Measurements from ENCODE around the gene SBNO1. TPM values are rescaled to one million over a fixed set of nuclear protein-coding genes. Genes with fewer than 3 reads are reported as not detected.

SBNO1 gene
- total RNA-seq, 1 donor from 2014 or later, result 50.4 TPM

GRCh38 chr12:123398550-123399254 lies 34.1 kb upstream of the SBNO1 start:
- H3K27ac ChIP-seq (ENCODE audit: low read depth, low read length), result peak overlapping the region; percentile 26
- TF ChIP-seq EZH2 (IDR thresholded peaks at IDR 0.05; ENCODE audit: insufficient read depth, low read length) (no peak), CTCF (IDR thresholded peaks at IDR 0.05; ENCODE audit: insufficient read depth, low read depth, low read length) (no peak)
- peaks cover 64% of the 10 kb centered on the region for H4K20me1 ChIP-seq (ENCODE audit: insufficient read depth, low read length)
- Mint-ChIP-seq H3K4me3 (ENCODE audit: unreplicated experiment) (no peak overlapping the region), H3K9me3 (ENCODE audit: unreplicated experiment) (no peaks in the 10 kb centered on the region), H3K36me3 (ENCODE audit: low read depth, unreplicated experiment) (peaks cover 28% of the 10 kb centered on the region), H3K4me1 (ENCODE audit: low read depth, unreplicated experiment) (no peaks in the 10 kb centered on the region), H3K27ac (ENCODE audit: unreplicated experiment) (no peak overlapping the region), H3K27me3 (ENCODE audit: low read depth, unreplicated experiment) (no peaks in the 10 kb centered on the region)
- H3K9me3 ChIP-seq (ENCODE audit: insufficient read depth, low read depth, low read length), result no peaks in the 10 kb centered on the region
- H3K27me3 ChIP-seq (ENCODE audit: insufficient read depth, low read length), result no peaks in the 10 kb centered on the region
- H3K4me3 ChIP-seq (ENCODE audit: insufficient read depth, low read depth, low read length), result no peak overlapping the region
- H2AFZ ChIP-seq (ENCODE audit: low read depth, low read length), result no peak overlapping the region
- H3K4me1 ChIP-seq (ENCODE audit: insufficient read depth, low read length), result peaks cover 18% of the 10 kb centered on the region
- DNase-seq (ENCODE audit: low read depth) (peak; percentile 72), FAIRE-seq (no peak)
- H3K36me3 ChIP-seq (ENCODE audit: insufficient read depth, low read length), result peaks cover 41% of the 10 kb centered on the region
- peak overlapping the region; percentile 48 for H3K9ac ChIP-seq (ENCODE audit: low read length)
- H3K79me2 ChIP-seq (ENCODE audit: insufficient read depth, low read length), result peaks cover 89% of the 10 kb centered on the region
- peak overlapping the region; percentile 64 for H3K4me2 ChIP-seq (ENCODE audit: low read length)

GRCh38 chr12:123398177-123398549 lies 33.5 kb upstream of the SBNO1 start:
- no peak overlapping the region for H3K27ac Mint-ChIP-seq (ENCODE audit: unreplicated experiment)
- Histone ChIP-seq H3K9ac (ENCODE audit: low read length) (peak overlapping the region; percentile 48), H3K27me3 (ENCODE audit: insufficient read depth, low read length) (no peaks in the 10 kb centered on the region), H3K79me2 (ENCODE audit: insufficient read depth, low read length) (peaks cover 89% of the 10 kb centered on the region), H3K36me3 (ENCODE audit: insufficient read depth, low read length) (peaks cover 43% of the 10 kb centered on the region), H3K4me2 (ENCODE audit: low read length) (peak overlapping the region; percentile 64), H2AFZ (ENCODE audit: low read depth, low read length) (no peak overlapping the region), H3K4me1 (ENCODE audit: insufficient read depth, low read length) (peaks cover 18% of the 10 kb centered on the region), H3K9me3 (ENCODE audit: insufficient read depth, low read depth, low read length) (no peaks in the 10 kb centered on the region), H3K4me3 (ENCODE audit: insufficient read depth, low read depth, low read length) (no peak overlapping the region), H4K20me1 (ENCODE audit: insufficient read depth, low read length) (peaks cover 58% of the 10 kb centered on the region), H3K27ac (ENCODE audit: low read depth, low read length) (no peak overlapping the region)
- TF ChIP-seq CTCF (IDR thresholded peaks at IDR 0.05; ENCODE audit: insufficient read depth, low read depth, low read length) (no peak), EZH2 (IDR thresholded peaks at IDR 0.05; ENCODE audit: insufficient read depth, low read length) (no peak)
- FAIRE-seq, result no peak
- H3K9me3 Mint-ChIP-seq (ENCODE audit: unreplicated experiment), result no peaks in the 10 kb centered on the region
- no peak overlapping the region for H3K4me3 Mint-ChIP-seq (ENCODE audit: unreplicated experiment)
- H3K36me3 Mint-ChIP-seq (ENCODE audit: low read depth, unreplicated experiment), result peaks cover 28% of the 10 kb centered on the region
- no peaks in the 10 kb centered on the region for H3K27me3 Mint-ChIP-seq (ENCODE audit: low read depth, unreplicated experiment)
- H3K4me1 Mint-ChIP-seq (ENCODE audit: low read depth, unreplicated experiment), result no peaks in the 10 kb centered on the region
- DNase-seq (ENCODE audit: low read depth), result no peak

GRCh38 chr12:123397400-123397799 lies 32.8 kb upstream of the SBNO1 start:
- TF ChIP-seq CTCF (IDR thresholded peaks at IDR 0.05; ENCODE audit: insufficient read depth, low read depth, low read length), result no peak
- TF ChIP-seq EZH2 (IDR thresholded peaks at IDR 0.05; ENCODE audit: insufficient read depth, low read length), result no peak
- Histone ChIP-seq H2AFZ (ENCODE audit: low read depth, low read length) (no peak overlapping the region), H3K9ac (ENCODE audit: low read length) (no peak overlapping the region), H3K27me3 (ENCODE audit: insufficient read depth, low read length) (no peaks in the 10 kb centered on the region), H3K4me2 (ENCODE audit: low read length) (no peak overlapping the region), H3K36me3 (ENCODE audit: insufficient read depth, low read length) (peaks cover 44% of the 10 kb centered on the region), H3K27ac (ENCODE audit: low read depth, low read length) (no peak overlapping the region), H3K4me1 (ENCODE audit: insufficient read depth, low read length) (peaks cover 18% of the 10 kb centered on the region), H3K79me2 (ENCODE audit: insufficient read depth, low read length) (peaks cover 89% of the 10 kb centered on the region), H3K9me3 (ENCODE audit: insufficient read depth, low read depth, low read length) (no peaks in the 10 kb centered on the region), H3K4me3 (ENCODE audit: insufficient read depth, low read depth, low read length) (no peak overlapping the region), H4K20me1 (ENCODE audit: insufficient read depth, low read length) (peaks cover 56% of the 10 kb centered on the region)
- no peak overlapping the region for H3K27ac Mint-ChIP-seq (ENCODE audit: unreplicated experiment)
- H3K27me3 Mint-ChIP-seq (ENCODE audit: low read depth, unreplicated experiment), result no peaks in the 10 kb centered on the region
- DNase-seq (ENCODE audit: low read depth), result no peak
- no peaks in the 10 kb centered on the region for H3K9me3 Mint-ChIP-seq (ENCODE audit: unreplicated experiment)
- peaks cover 29% of the 10 kb centered on the region for H3K36me3 Mint-ChIP-seq (ENCODE audit: low read depth, unreplicated experiment)
- no peaks in the 10 kb centered on the region for H3K4me1 Mint-ChIP-seq (ENCODE audit: low read depth, unreplicated experiment)
- FAIRE-seq, result no peak
- H3K4me3 Mint-ChIP-seq (ENCODE audit: unreplicated experiment), result no peak overlapping the region

Data from astrocyte (in vitro differentiated cells and primary cell).